ENCODE data around the gene INMT. TPM values are rescaled to one million over a fixed set of nuclear protein-coding genes. Genes with fewer than 3 reads are reported as not detected.

INMT gene
- not detected in 2 replicates for total RNA-seq (2022)
- Bru-seq, nascent RNA, result not detected
- percentile 27 among the genes with signal in this experiment for BruChase-seq, experiment 1, labeled RNA remaining after a 6-hour chase
- not detected for BruChase-seq, experiment 2, labeled RNA remaining after a 2-hour chase
- long read RNA-seq, result 0 reads

GRCh38 chr7:30751696-30752273 is at the start of gene INMT:
TSS of gene INMT (plus strand) at chr7:30752135. CDS start at chr7:30752151, 16 bp downstream.
- H3K36me3 Mint-ChIP-seq (ENCODE audit: insufficient read depth, unreplicated experiment), result no peaks in the 10 kb centered on the region
- H3K9me3 Mint-ChIP-seq (ENCODE audit: unreplicated experiment), result peaks cover 8% of the 10 kb centered on the region
- no peak within 1 kb of the TSS for H3K27ac Mint-ChIP-seq (ENCODE audit: low read depth, unreplicated experiment)
- no peak for DNase-seq (ENCODE audit: unreplicated experiment)
- ChIA-PET CTCF (interaction anchor here (0.6 to 3.7 kb wide), 2 partner anchors 12 to 165 kb away, joined by 3 to 27 read pairs; no protein-coding TSS in a partner anchor), POLR2A (no interaction called here)
- intact Hi-C loops (cut with micrococcal nuclease), result no loop called here
- H3K27me3 Mint-ChIP-seq (ENCODE audit: insufficient read depth, unreplicated experiment), result peaks cover under 1% of the 10 kb centered on the region
- H3K4me3 Mint-ChIP-seq (ENCODE audit: unreplicated experiment), result no peak within 1 kb of the TSS
- TF ChIP-seq CTCF (IDR thresholded peaks at IDR 0.05; ENCODE audit: unreplicated experiment), result no peak
- BruUV-seq (replicated peaks), result no TSS peak
- H3K4me1 Mint-ChIP-seq (ENCODE audit: insufficient read depth, unreplicated experiment), result no peaks in the 10 kb centered on the region

GRCh38 chr7:30702200-30702599 is 49.7 kb upstream of the INMT start:
- Mint-ChIP-seq H3K9me3 (ENCODE audit: unreplicated experiment) (no peaks in the 10 kb centered on the region), H3K4me1 (ENCODE audit: insufficient read depth, unreplicated experiment) (no peaks in the 10 kb centered on the region), H3K36me3 (ENCODE audit: insufficient read depth, unreplicated experiment) (no peaks in the 10 kb centered on the region), H3K27ac (ENCODE audit: low read depth, unreplicated experiment) (no peak overlapping the region), H3K27me3 (ENCODE audit: insufficient read depth, unreplicated experiment) (peaks cover 43% of the 10 kb centered on the region), H3K4me3 (ENCODE audit: unreplicated experiment) (no peak overlapping the region)
- POLR2A ChIA-PET, result no interaction called here
- BruUV-seq (replicated peaks), result no TSS peak
- CTCF ChIA-PET, result interaction anchor here (1.1 kb wide), 1 partner anchor 38 kb away, joined by 3 read pairs; no protein-coding TSS in a partner anchor
- no peak for TF ChIP-seq CTCF (IDR thresholded peaks at IDR 0.05; ENCODE audit: unreplicated experiment)
- intact Hi-C loops (cut with micrococcal nuclease), result no loop called here
- peak; percentile 28 for DNase-seq (ENCODE audit: unreplicated experiment)

GRCh38 chr7:30703756-30704155 is 48.2 kb upstream of the INMT start:
- CTCF ChIA-PET, result interaction anchor here (0.5 to 1.1 kb wide), 3 partner anchors 16 to 37 kb away, joined by 3 to 4 read pairs (median 3); no protein-coding TSS in a partner anchor
- POLR2A ChIA-PET, result no interaction called here
- Mint-ChIP-seq H3K9me3 (ENCODE audit: unreplicated experiment) (no peaks in the 10 kb centered on the region), H3K27me3 (ENCODE audit: insufficient read depth, unreplicated experiment) (peaks cover 46% of the 10 kb centered on the region), H3K36me3 (ENCODE audit: insufficient read depth, unreplicated experiment) (no peaks in the 10 kb centered on the region), H3K4me1 (ENCODE audit: insufficient read depth, unreplicated experiment) (no peaks in the 10 kb centered on the region), H3K4me3 (ENCODE audit: unreplicated experiment) (no peak overlapping the region), H3K27ac (ENCODE audit: low read depth, unreplicated experiment) (no peak overlapping the region)
- no peak for TF ChIP-seq CTCF (IDR thresholded peaks at IDR 0.05; ENCODE audit: unreplicated experiment)
- BruUV-seq (replicated peaks), result no TSS peak
- intact Hi-C loops (cut with micrococcal nuclease), result no loop called here
- DNase-seq (ENCODE audit: unreplicated experiment), result no peak

GRCh38 chr7:30705008-30705407 is 46.9 kb upstream of the INMT start:
- Mint-ChIP-seq H3K4me1 (ENCODE audit: insufficient read depth, unreplicated experiment) (no peaks in the 10 kb centered on the region), H3K4me3 (ENCODE audit: unreplicated experiment) (no peak overlapping the region), H3K27ac (ENCODE audit: low read depth, unreplicated experiment) (no peak overlapping the region), H3K27me3 (ENCODE audit: insufficient read depth, unreplicated experiment) (peaks cover 46% of the 10 kb centered on the region), H3K9me3 (ENCODE audit: unreplicated experiment) (no peaks in the 10 kb centered on the region), H3K36me3 (ENCODE audit: insufficient read depth, unreplicated experiment) (no peaks in the 10 kb centered on the region)
- BruUV-seq (replicated peaks), result no TSS peak
- DNase-seq (ENCODE audit: unreplicated experiment), result no peak
- no peak for TF ChIP-seq CTCF (IDR thresholded peaks at IDR 0.05; ENCODE audit: unreplicated experiment)
- intact Hi-C loops (cut with micrococcal nuclease), result no loop called here
- ChIA-PET CTCF (no interaction called here), POLR2A (no interaction called here)

Data from MCF 10A (cell line).